ENCODE measurements around the gene NCF2.

GRCh38 chr1:183633676-183634343, 43.6 kb upstream of the NCF2 start:
- TF ChIP-seq CTCF (IDR thresholded peaks at IDR 0.05; ENCODE audit: extremely low read depth in 1 of 2, insufficient read depth in 1 of 2, low read depth in 1 of 2, low read length in 2 of 2), result peak in 1 of 2 donors; percentile 47
- no peak for TF ChIP-seq EZH2 (IDR thresholded peaks at IDR 0.05; ENCODE audit: borderline replicate concordance, low read depth, low read length, severe bottlenecking)
- TF ChIP-seq POLR2AphosphoS5 (IDR thresholded peaks at IDR 0.05; ENCODE audit: insufficient read depth, low read depth, low read length), result peak; percentile 68
- TF ChIP-seq JUN (IDR thresholded peaks at IDR 0.05; ENCODE audit: borderline replicate concordance, insufficient read depth, insufficient read length, low read depth), result no peak
- no peak for TF ChIP-seq FOS (IDR thresholded peaks at IDR 0.05; ENCODE audit: borderline replicate concordance, insufficient read depth, low read length)
- TF ChIP-seq MYC (IDR thresholded peaks at IDR 0.05; ENCODE audit: low read depth, low read length), result no peak
- peak; percentile 59 for TF ChIP-seq POLR2A (IDR thresholded peaks at IDR 0.05; ENCODE audit: low read depth, low read length)

Measured in endothelial cell of umbilical vein (primary cell).